Kidney tubule cell (primary cell): ENCODE results near the gene PTGFR.

Experiments
- DNase-seq: peaks from one replicate; pipeline ENCODE4 v3.0.0-alpha.2; 2018; ENCODE audit warnings: low spot score

Gene PTGFR

DNA sequence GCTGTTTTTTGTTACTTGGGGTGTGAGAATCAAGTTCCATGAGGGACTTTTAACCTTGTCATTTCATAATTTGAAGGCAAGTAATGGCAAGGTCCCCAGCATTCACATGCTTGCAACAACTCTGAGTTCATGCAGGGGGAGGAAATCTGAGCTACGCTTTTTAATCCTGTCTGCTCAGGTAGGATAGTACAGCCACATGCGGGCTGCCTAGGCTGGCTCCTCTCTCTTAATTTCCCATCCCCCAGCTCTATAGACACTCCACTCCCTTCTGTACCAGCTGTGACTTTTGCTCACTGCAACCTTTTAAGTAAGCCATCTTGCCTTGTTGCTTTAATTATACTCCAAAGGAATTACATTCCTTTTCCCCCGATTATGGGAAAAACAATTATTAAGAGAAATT is 30.1 kb downstream of the PTGFR start:
- no peak for DNase-seq

DNA sequence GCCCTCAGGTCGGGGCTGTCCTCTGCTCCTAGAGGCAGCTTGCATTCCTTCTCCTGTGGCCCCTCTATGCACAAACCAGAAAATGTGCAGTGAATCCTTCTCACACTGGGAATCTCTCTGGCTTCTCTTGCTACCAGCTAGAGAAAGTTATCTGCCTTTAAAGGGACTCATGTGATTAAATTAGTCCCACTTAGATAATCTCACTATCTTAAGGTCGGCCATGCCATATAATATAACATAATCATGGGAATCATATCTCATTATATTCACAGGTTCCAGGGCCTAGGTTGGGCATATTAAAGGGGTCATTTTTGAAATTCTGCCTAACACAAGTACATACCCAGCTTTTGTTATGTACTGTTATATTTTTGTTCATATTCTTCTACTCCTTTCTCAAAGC is 31.4 kb downstream of the PTGFR start:
- no peak for DNase-seq

GRCh38 chr1:78526496-78526895 is 35.7 kb downstream of the PTGFR start:
- peak; percentile 57 for DNase-seq

- peak; percentile 13 for DNase-seq
Observed at GRCh38 chr1:78527706-78528105, 36.9 kb downstream of the PTGFR start.

DNA sequence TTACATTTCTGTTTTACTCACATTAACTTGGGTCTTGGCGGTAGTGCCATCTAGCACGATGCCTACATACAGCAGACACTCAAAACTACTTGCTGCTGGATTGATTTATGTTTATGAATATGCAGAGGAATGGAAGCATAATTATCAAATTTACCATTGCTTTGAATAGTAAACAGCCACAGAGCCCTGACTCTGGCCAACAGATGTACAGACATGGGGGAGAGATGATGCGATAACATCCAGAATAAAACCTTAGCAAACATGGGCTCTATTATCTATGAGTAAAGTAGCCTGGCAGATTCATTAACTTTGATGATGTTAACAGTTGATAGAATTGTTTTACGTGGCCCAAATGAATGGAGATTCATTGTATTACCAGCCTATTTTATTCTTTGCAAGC is 42.8 kb downstream of the PTGFR start:
- no peak for DNase-seq

DNA sequence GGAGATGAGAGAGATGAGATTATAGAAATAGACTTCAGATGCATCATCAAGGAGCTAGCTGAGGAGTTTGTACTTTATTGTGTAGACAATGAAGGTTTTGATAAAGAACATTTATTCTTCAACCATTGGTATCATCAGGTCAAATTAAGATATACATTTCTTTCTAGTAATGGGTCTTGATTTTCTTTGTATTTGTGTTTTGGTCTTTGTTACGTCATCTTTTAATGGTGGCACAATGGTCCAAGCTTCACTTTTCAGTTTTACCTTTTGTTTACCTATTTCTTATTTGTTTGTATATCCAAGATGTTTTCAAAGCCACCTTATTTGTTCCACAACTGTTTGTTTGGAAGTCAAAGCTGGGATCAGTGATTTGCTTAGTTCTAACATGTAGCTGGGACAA is 44.5 kb downstream of the PTGFR start:
- no peak for DNase-seq

- DNase-seq: peak; percentile 43
Observed at GRCh38 chr1:78536427-78536826, 45.7 kb downstream of the PTGFR start.

DNA sequence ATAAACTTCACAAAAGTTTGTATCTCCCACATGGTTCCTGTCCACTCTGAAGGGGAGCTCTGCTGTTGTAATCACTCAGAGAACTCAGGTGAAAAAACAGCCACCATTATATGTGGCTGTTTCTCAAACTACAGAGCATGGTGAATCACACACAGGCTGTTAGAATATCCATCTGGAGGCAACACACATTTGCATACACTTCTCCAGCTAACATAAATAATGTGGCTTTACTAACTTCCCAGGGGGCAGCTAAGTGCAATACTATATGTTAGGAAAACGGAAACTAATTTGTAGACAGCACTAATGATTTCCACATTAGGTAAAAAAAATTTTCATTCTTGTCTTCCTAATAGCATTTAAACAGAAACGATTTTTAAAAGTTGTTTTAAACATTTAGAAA is 49.3 kb downstream of the PTGFR start:
- no peak for DNase-seq

- no peak for DNase-seq
Observed at GRCh38 chr1:78541479-78541878, 50.7 kb downstream of the PTGFR start.

DNA sequence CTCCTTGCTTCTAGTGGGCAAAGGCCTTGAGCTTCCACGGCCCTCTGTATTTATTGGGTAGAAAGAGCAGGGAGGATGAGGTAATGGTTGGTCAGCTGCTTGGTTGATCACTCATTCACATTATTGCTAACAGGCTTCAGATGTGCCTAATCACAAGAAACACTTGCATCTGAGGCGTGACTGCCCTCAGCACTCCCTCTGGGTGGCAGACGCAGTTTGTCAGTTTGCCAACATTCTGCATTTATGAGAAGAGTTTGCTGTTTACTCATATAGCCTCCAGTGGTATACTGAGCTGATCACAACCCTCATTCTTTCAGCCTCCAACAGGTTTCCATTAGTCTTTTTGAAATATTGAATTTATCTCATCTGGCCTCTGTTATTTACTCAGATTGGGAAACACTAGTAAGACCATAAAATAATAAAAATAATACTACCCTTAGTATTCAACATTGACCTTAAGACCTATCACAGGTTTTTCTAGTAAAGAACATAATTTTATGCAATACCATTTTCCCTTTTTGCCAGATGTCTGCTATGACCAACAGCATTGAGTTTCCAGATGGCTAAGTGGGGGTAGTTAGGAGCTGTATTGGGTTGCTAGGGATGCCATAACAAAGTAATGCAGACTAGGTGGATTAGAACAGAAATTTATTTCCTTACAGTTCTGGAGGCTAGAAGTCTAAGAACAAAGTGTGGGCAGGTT is 53.3 kb downstream of the PTGFR start:
- peak; percentile 59 for DNase-seq

- no peak for DNase-seq
Observed at GRCh38 chr1:78547081-78547480, 56.3 kb downstream of the PTGFR start.

DNA sequence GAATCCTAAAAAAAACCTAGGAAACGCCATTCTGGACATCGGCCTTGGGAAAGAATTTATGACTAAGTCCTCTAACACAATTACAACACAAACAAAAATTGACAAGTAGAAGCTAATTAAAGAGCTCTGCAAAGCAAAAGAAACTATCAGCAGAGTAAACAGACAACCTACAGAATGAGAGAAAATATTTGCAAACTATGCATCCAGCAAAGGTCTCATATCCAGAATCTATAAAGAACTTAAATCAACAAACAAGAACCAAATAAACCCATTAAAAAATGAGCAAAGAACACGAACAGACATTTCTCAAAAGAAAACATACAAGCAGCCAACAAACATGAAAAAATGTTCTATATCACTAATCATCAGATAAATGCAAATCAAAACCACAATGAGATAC is 58.6 kb downstream of the PTGFR start:
- DNase-seq: no peak

DNA sequence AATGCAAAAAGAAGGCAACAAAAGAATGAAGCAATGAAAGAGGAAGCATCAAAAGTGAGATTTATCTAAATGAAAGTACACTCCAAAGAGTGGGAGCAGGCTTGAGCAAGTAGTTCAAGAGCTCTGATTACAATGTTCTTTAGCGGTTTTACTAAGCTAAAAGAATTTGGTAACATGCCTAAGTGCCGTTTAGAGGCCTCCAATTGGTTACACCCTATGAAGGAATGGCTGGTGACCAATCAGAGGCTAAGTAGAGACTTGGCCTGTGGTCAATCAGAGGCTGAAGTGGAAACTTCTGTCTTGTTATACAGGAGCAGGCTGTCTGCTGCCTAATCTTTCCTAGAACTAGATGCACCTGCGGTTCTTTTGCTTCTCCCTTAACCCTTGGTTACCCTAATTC is 59.1 kb downstream of the PTGFR start:
- no peak for DNase-seq

DNA sequence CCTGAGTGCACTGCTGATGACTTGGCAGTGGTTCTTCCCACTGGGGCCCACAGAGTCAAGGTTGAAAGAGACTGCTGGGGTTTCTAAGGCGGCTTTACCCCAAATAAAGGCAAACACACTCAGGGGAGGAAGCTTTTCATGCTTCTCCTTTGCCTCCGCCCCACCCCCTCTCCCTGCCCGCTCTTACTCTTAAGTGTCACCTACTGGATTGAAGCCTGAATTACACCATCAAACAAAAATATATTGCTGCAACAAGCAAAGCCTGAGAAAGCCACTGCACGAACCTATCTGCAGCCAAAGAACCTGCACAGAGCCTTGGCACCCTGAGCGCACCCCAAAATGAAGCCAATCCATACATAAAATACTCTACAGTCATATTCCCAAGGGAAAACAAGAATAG is 63.1 kb downstream of the PTGFR start:
- DNase-seq: no peak

- no peak for DNase-seq
Observed at GRCh38 chr1:78554840-78555239, 64.1 kb downstream of the PTGFR start.

DNA sequence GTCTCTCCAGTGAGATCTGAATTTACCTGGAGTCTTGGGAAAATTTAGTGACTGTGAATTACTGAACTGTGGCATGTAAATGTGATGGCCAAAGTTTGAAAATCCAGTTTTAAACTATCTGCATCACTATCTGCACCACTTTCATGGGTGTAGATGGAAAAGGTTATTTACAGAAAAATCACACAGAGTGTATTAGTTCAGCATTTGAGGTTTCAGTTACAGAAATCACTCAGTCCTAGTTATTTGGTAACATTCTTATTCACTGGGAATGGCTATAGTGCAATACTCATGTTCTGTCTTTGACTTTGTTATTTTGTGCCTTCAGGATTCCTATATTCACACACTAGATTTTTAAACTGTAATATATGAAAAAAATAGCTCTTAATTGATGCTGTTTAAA is 68.9 kb downstream of the PTGFR start:
- no peak for DNase-seq

DNA sequence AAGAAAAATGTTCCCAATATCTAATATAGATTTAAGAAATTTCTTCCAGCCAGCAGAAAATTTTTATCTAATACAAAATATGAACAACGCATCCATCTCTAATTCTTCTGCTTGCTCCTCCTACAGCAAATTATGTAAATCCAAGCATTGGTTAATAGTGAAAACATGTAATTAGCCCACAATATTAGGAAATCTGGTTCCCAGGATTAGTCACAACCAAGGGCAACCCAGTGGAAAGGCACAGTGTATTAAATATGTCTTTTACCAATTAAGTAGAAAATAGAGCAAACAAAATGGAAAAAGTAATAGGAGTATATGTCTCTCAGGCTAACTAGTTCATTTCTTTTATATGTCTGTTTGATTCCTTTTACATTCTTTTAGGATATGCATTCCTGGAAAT is 70.0 kb downstream of the PTGFR start:
- DNase-seq: no peak

DNA sequence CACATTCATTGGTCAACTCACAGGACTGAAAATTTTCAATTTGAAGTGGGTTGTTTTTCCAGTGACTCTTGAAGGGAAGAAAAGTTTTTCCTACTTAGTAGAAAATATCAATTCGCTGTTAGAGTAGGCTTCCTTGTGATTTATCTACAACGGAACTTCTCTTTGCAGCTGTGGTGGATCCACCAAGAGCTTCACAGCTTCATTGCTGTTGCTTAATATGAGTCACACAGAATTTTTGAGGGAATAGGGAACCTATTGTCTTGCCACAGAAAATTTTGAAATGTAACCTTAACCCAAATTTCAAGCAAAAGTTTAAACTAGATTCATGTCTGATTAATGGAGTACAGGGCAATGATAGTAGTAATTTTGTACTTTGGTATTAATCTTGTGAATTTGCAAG is 71.1 kb downstream of the PTGFR start:
- no peak for DNase-seq

GRCh38 chr1:78565393-78565792 is 74.6 kb downstream of the PTGFR start:
- DNase-seq: no peak

GRCh38 chr1:78570539-78570938 is 79.8 kb downstream of the PTGFR start:
- no peak for DNase-seq

- no peak for DNase-seq
Observed at GRCh38 chr1:78577257-78578100, 86.7 kb downstream of the PTGFR start.

DNA sequence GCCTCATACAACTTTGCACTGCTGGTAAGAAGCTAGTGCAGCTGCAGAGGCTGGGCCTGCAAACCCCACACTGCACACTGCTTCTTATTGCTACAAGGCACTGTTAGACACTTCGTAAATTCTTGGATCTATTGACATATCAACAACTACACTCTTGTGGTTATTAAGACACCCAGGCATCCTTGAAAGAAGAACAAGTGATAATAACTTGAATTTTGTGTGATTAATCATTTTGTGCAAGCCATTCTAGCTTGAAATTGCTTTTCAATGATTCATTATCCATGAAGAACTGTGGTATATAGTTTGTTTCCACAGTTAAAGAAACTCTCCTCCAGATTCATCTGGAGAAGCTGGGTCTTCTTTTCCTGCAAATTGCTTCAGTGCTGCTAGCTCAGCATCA is 95.8 kb downstream of the PTGFR start:
- DNase-seq: peak; percentile 80

DNA sequence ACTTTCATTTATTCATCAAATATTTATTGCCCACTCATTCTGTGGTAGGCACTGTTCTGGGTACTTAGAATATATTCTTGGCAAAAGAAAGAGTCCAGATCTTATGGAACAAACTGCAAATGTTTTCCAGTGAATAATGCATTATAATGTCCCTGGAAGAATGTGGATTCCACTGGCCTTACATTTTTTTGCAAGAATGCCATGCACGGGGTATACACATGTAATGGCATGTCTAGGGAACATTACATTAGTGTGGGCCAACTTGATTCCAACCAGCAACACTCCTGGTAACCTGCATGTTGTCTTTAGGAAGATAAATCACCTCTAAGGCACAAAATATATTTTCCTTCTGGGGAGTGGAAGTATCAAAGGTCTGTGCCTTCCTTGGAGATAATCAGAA is 96.4 kb downstream of the PTGFR start:
- no peak for DNase-seq
